GM06990 (cell line): ENCODE measurements around the gene C2orf69.
A peak's percentile ranks its signal among the peaks of the same experiment; 100 is the strongest.

Experiments used
- DNase-seq: peaks from one replicate; pipeline ENCODE4 v3.0.0-alpha.2; 2011; ENCODE audit not compliant: insufficient read length; ENCODE audit errors: extremely low read depth
- H3K27me3 ChIP-seq: replicated peaks from 2 replicates; pipeline ENCODE4 v1.6.0; 2011; ENCODE audit warnings: low read length; ENCODE audit not compliant: control insufficient read depth, insufficient read depth
- H3K36me3 ChIP-seq: 2 replicates; pipeline ENCODE4 v1.5.1; 2011; ENCODE audit warnings: low read length; ENCODE audit not compliant: control insufficient read depth, insufficient read depth
- H3K4me3 ChIP-seq: replicated peaks from 2 replicates; pipeline ENCODE4 v1.5.1; 2011; ENCODE audit warnings: low read depth, mild to moderate bottlenecking, control low read depth, low read length
- TF ChIP-seq, protein P1 (sequence below): IDR thresholded peaks from 2 replicates; pipeline ENCODE4 v1.5.1; 2011; ENCODE audit warnings: low read length, control low read depth, mild to moderate bottlenecking, inconsistent platforms; ENCODE audit not compliant: insufficient read depth, poor library complexity, severe bottlenecking

C2orf69 gene

DNA sequence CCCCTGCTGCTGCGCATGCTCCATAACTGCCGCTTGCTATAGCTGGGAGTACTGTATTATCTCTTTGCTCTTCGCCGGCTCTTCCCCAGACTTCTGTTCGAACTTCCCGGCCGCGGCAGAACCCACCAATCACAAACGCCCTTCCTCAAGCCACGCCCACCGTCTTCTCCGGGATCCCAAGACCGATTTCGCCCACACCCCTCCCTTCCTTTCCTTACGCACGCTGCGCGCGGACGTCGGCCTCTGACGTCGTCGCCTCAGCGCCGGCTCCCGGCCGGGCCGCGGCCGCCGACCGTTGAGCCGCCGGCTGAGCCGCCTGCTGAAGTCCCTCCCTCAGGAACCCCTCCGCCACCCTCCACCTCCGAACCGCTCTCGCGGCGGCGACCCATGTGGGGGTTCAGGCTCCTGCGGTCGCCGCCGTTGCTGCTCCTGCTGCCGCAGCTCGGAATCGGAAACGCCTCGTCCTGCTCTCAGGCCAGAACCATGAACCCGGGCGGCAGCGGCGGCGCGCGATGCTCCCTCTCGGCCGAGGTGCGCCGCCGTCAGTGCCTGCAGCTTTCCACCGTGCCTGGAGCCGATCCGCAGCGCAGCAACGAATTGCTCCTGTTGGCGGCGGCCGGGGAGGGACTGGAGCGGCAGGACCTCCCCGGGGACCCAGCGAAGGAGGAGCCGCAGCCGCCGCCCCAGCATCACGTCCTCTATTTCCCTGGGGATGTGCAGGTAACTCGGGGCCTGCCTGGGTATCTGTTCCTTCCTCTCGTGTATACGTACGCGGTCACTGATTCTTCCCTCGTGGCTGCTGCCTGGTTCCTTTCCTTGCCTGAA, at the start of gene C2orf69:
Gene C2orf69 (plus strand): TSS at position 242 of the 825 bp plus-strand sequence. CDS start 146 bp downstream, at position 388.
- peak; percentile 97 for DNase-seq
- peak within 1 kb of the TSS; percentile 88 for H3K4me3 ChIP-seq
- TF ChIP-seq, protein P1, sequence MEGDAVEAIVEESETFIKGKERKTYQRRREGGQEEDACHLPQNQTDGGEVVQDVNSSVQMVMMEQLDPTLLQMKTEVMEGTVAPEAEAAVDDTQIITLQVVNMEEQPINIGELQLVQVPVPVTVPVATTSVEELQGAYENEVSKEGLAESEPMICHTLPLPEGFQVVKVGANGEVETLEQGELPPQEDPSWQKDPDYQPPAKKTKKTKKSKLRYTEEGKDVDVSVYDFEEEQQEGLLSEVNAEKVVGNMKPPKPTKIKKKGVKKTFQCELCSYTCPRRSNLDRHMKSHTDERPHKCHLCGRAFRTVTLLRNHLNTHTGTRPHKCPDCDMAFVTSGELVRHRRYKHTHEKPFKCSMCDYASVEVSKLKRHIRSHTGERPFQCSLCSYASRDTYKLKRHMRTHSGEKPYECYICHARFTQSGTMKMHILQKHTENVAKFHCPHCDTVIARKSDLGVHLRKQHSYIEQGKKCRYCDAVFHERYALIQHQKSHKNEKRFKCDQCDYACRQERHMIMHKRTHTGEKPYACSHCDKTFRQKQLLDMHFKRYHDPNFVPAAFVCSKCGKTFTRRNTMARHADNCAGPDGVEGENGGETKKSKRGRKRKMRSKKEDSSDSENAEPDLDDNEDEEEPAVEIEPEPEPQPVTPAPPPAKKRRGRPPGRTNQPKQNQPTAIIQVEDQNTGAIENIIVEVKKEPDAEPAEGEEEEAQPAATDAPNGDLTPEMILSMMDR = peak; percentile 10
- no peaks in the 10 kb centered on the region for H3K27me3 ChIP-seq
- peaks cover 1% of the 10 kb centered on the region; the same call in 1 of the 2 replicates for H3K36me3 ChIP-seq

GRCh38 chr2:199862788-199863187, 48.3 kb upstream of the C2orf69 start:
- Histone ChIP-seq H3K4me3 (no peak overlapping the region), H3K27me3 (no peaks in the 10 kb centered on the region), H3K36me3 (no peaks in the 10 kb centered on the region)
- TF ChIP-seq, protein P1 = no peak
- DNase-seq = no peak

DNA sequence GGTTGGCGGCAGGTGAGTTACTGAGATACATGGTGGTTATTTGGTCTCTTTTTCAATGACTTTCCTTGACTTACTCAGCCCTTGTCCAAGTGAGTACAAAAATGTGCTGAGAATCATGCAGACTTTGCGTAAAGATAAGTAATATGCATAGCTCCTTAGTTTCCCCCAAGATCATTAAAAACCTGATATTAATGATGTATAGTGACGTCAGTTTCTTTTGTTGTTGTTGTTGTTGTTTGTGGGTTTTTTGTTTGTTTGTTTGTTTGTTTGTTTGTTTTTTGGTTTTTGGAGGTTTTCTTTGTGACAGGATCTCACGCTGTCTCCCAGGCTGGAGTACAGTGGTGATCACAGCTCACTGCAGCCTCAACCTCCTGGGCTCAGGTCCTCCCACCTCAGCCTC, 45.2 kb upstream of the C2orf69 start:
- Histone ChIP-seq H3K4me3 (no peak overlapping the region), H3K36me3 (no peaks in the 10 kb centered on the region)
- TF ChIP-seq, protein P1 = no peak

DNA sequence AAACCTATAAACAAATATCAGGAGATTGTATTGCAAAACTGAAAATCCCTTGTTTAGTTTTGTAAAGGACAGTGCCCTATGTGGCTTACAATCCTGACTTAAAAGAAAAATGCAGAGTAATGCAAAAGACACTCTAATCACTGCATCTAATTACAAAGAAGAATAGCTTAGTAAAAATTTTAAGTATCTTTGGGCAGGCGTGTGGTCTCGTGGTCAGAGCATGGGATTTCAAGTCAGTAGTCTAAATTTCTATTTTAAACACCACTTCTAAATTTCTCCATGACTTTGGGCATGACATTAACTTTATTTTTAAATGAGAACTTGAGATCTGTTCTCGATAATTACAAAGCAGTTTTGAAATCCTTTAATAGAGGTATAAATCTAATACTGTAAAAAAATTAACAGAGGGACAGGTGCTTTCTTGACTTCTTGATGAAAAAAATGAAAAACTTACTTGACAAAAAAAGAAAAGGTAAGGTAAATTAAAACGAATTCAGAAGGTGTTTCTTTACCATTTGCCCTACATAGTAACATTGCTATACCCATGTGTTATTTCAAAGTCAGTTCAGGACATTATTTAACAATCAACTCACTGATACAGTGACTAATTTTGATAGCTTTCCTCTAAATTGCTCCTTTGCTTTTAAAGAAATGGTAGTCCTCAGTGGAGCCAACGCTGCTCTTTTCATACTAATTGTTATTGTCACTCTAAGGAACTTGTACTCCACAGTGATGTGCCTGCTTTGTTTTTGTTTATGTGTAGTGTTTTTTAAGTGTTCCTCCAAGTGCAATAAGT, 42.5 kb upstream of the C2orf69 start:
- no peak overlapping the region for H3K4me3 ChIP-seq
- TF ChIP-seq, protein P1 = no peak
- H3K36me3 ChIP-seq = no peaks in the 10 kb centered on the region
- no peaks in the 10 kb centered on the region for H3K27me3 ChIP-seq
- DNase-seq = no peak

More for the DNA sequence above, 45.2 kb upstream of the C2orf69 start:
- no peak for DNase-seq
- H3K27me3 ChIP-seq = no peaks in the 10 kb centered on the region

DNA sequence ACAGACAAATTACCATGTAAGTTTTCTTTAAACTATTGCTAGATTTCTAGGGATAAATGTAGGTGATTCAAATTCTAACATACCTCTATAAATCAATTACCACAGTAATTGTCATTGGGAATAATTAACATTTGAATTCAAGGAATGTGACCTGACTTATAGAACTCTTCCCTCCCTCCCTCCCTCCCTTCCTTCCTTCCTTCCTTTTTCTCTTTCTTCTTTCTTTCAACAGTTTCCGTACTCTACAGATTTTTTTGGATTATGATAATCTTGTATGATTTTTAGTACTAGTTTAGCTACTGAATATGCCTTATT, 41.9 kb upstream of the C2orf69 start:
- TF ChIP-seq, protein P1 = no peak
- no peak for DNase-seq
- Histone ChIP-seq H3K27me3 (no peaks in the 10 kb centered on the region), H3K4me3 (no peak overlapping the region), H3K36me3 (no peaks in the 10 kb centered on the region)
